ENCODE data around the gene RUNDC1.

Gene RUNDC1

GRCh38 chr17:43034894-43035293 is 54.5 kb downstream of the RUNDC1 start:
- H3K4me3 ChIP-seq (ENCODE audit: low read length, poor library complexity, severe bottlenecking), result no peak overlapping the region
- H3K4me1 ChIP-seq (ENCODE audit: insufficient read depth, low read length, poor library complexity, severe bottlenecking), result no peaks in the 10 kb centered on the region
- H3K27me3 ChIP-seq (ENCODE audit: insufficient read depth, low read length, poor library complexity, severe bottlenecking), result no peaks in the 10 kb centered on the region
- no peak overlapping the region for H3K9ac ChIP-seq (ENCODE audit: low read depth, low read length, poor library complexity, severe bottlenecking)
- no peaks in the 10 kb centered on the region for H4K20me1 ChIP-seq (ENCODE audit: insufficient read depth, low read length, poor library complexity, severe bottlenecking)
- no peaks in the 10 kb centered on the region for H3K79me2 ChIP-seq (ENCODE audit: insufficient read depth, low read length)
- H3K36me3 ChIP-seq (ENCODE audit: insufficient read depth, low read length), result no peaks in the 10 kb centered on the region
- no peaks in the 10 kb centered on the region for H3K9me3 ChIP-seq (ENCODE audit: insufficient read depth, low read depth, low read length)
- no peak overlapping the region for H3K4me2 ChIP-seq (ENCODE audit: low read depth, low read length, poor library complexity, severe bottlenecking)
- TF ChIP-seq CTCF (conservative IDR thresholded peaks at IDR 0.05; ENCODE audit: low read length) (no peak), EZH2phosphoT487 (IDR thresholded peaks at IDR 0.05; ENCODE audit: borderline replicate concordance) (no peak)
- H3F3A ChIP-seq (ENCODE audit: low read depth), result no peaks in the 10 kb centered on the region
- no peaks in the 10 kb centered on the region for H3K9me2 ChIP-seq (replicated peaks; ENCODE audit: low read depth, low read length)
- H2AFZ ChIP-seq (ENCODE audit: low read length), result no peak overlapping the region

GRCh38 chr17:43039646-43040045 is 59.3 kb downstream of the RUNDC1 start:
- Histone ChIP-seq H2AFZ (ENCODE audit: low read length) (no peak overlapping the region), H4K20me1 (ENCODE audit: insufficient read depth, low read length, poor library complexity, severe bottlenecking) (no peaks in the 10 kb centered on the region), H3K27me3 (ENCODE audit: insufficient read depth, low read length, poor library complexity, severe bottlenecking) (no peaks in the 10 kb centered on the region), H3K4me3 (ENCODE audit: low read length, poor library complexity, severe bottlenecking) (no peak overlapping the region), H3K36me3 (ENCODE audit: insufficient read depth, low read length) (no peaks in the 10 kb centered on the region), H3F3A (ENCODE audit: low read depth) (no peaks in the 10 kb centered on the region), H3K79me2 (ENCODE audit: insufficient read depth, low read length) (no peaks in the 10 kb centered on the region), H3K4me1 (ENCODE audit: insufficient read depth, low read length, poor library complexity, severe bottlenecking) (peaks cover 9% of the 10 kb centered on the region), H3K9ac (ENCODE audit: low read depth, low read length, poor library complexity, severe bottlenecking) (no peak overlapping the region), H3K4me2 (ENCODE audit: low read depth, low read length, poor library complexity, severe bottlenecking) (no peak overlapping the region), H3K9me2 (replicated peaks; ENCODE audit: low read depth, low read length) (no peaks in the 10 kb centered on the region), H3K9me3 (ENCODE audit: insufficient read depth, low read depth, low read length) (no peaks in the 10 kb centered on the region)
- TF ChIP-seq EZH2phosphoT487 (IDR thresholded peaks at IDR 0.05; ENCODE audit: borderline replicate concordance), result no peak
- no peak for TF ChIP-seq CTCF (conservative IDR thresholded peaks at IDR 0.05; ENCODE audit: low read length)

GRCh38 chr17:43040655-43041054 is 60.3 kb downstream of the RUNDC1 start:
- H3F3A ChIP-seq (ENCODE audit: low read depth), result no peaks in the 10 kb centered on the region
- H4K20me1 ChIP-seq (ENCODE audit: insufficient read depth, low read length, poor library complexity, severe bottlenecking), result no peaks in the 10 kb centered on the region
- no peak overlapping the region for H2AFZ ChIP-seq (ENCODE audit: low read length)
- H3K79me2 ChIP-seq (ENCODE audit: insufficient read depth, low read length), result no peaks in the 10 kb centered on the region
- peaks cover 9% of the 10 kb centered on the region for H3K4me1 ChIP-seq (ENCODE audit: insufficient read depth, low read length, poor library complexity, severe bottlenecking)
- no peak overlapping the region for H3K9ac ChIP-seq (ENCODE audit: low read depth, low read length, poor library complexity, severe bottlenecking)
- no peaks in the 10 kb centered on the region for H3K27me3 ChIP-seq (ENCODE audit: insufficient read depth, low read length, poor library complexity, severe bottlenecking)
- H3K9me2 ChIP-seq (replicated peaks; ENCODE audit: low read depth, low read length), result no peaks in the 10 kb centered on the region
- no peak overlapping the region for H3K4me2 ChIP-seq (ENCODE audit: low read depth, low read length, poor library complexity, severe bottlenecking)
- H3K4me3 ChIP-seq (ENCODE audit: low read length, poor library complexity, severe bottlenecking), result no peak overlapping the region
- no peaks in the 10 kb centered on the region for H3K9me3 ChIP-seq (ENCODE audit: insufficient read depth, low read depth, low read length)
- TF ChIP-seq CTCF (conservative IDR thresholded peaks at IDR 0.05; ENCODE audit: low read length), result no peak
- TF ChIP-seq EZH2phosphoT487 (IDR thresholded peaks at IDR 0.05; ENCODE audit: borderline replicate concordance), result no peak
- peaks cover 6% of the 10 kb centered on the region; the same call in 1 of the 2 replicates for H3K36me3 ChIP-seq (ENCODE audit: insufficient read depth, low read length)

Measured in Loucy (cell line).